BLaER1 treated with 17β-estradiol and CSF1 and Interleukin-3, amounts not matched to agents 10 nM and 100 nM (cell line): ENCODE results near the gene FAM131A.

Experiments
- H3K27ac ChIP-seq, 11 experiments: shearing (Covaris generic); formaldehyde crosslinking; 2 replicates each; pipeline ENCODE4 v1.8.1; 2022
- H3K27me3 ChIP-seq, 11 experiments: shearing (Covaris generic); formaldehyde crosslinking; 2 replicates each; pipeline ENCODE4 v1.8.1; 2022
- H3K36me3 ChIP-seq, 11 experiments: shearing (Covaris generic); formaldehyde crosslinking; 2 replicates each; pipeline ENCODE4 v1.8.1; 2022
- H3K4me1 ChIP-seq, 10 experiments: shearing (Covaris generic); formaldehyde crosslinking; 2 replicates each; pipeline ENCODE4 v1.8.1; 2022
- H3K4me2 ChIP-seq, 11 experiments: shearing (Covaris generic); formaldehyde crosslinking; 2 replicates each; pipeline ENCODE4 v1.8.1; 2022
- H3K4me3 ChIP-seq, 10 experiments: shearing (Covaris generic); formaldehyde crosslinking; 2 replicates each; pipeline ENCODE4 v1.8.1; 2022
- H3K9ac ChIP-seq, 11 experiments: shearing (Covaris generic); formaldehyde crosslinking; 2 replicates each; pipeline ENCODE4 v1.8.1; 2022
- H3K9me3 ChIP-seq, 11 experiments: shearing (Covaris generic); formaldehyde crosslinking; replicated peaks in 1 of 11; 2 replicates each; pipeline ENCODE4 v1.8.1; 2022
- H4K20me1 ChIP-seq, 11 experiments: shearing (Covaris generic); formaldehyde crosslinking; 2 replicates each; pipeline ENCODE4 v1.8.1; 2022
- Cebpa-rat ChIP-seq, 11 experiments: shearing (Covaris generic); IDR thresholded peaks; 2 replicates each; pipeline ENCODE4 v1.8.1; 2022

The FAM131A gene

GRCh38 chr3:184395320-184395660 is 57.9 kb downstream of the FAM131A start:
- no peak overlapping the region for H3K9ac ChIP-seq
- no peak overlapping the region for H3K27ac ChIP-seq

More at GRCh38 chr3:184395320-184395660, 57.9 kb downstream of the FAM131A start:
- Histone ChIP-seq H3K9me3 (no peaks in the 10 kb centered on the region), H3K36me3 (no peaks in the 10 kb centered on the region), H3K4me1 (no peaks in the 10 kb centered on the region; a peak in 1 of 20 replicates), H3K27me3 (no peaks in the 10 kb centered on the region), H3K4me3 (no peak overlapping the region), H3K4me2 (no peak overlapping the region), H4K20me1 (no peaks in the 10 kb centered on the region)
- TF ChIP-seq Cebpa-rat (IDR thresholded peaks at IDR 0.05): no peak
